CD4-positive, alpha-beta memory T cell (primary cell): ENCODE data around the gene PNCK. TPM values are rescaled to one million over a fixed set of nuclear protein-coding genes. Genes with fewer than 3 reads are reported as not detected.

Experiments
- CTCF ChIA-PET: fragments of 350-600 bp; sonication (Branson Sonifier 250); formaldehyde crosslinking; loops from one replicate; lab custom pipeline; 2021; ENCODE audit warnings: inconsistent platforms; ENCODE audit not compliant: partially characterized antibody; lab: Charles Lee
- POLR2A ChIA-PET: fragments of 350-600 bp; sonication (Branson Sonifier 250); formaldehyde crosslinking; loops from one replicate; lab custom pipeline; 2021; ENCODE audit not compliant: partially characterized antibody; lab: Charles Lee
- DNase-seq, 5 donors: peaks; one replicate each; pipeline versions ENCODE4 v3.0.0 to v3.0.0-alpha.2; 2020 to 2022; ENCODE audit warnings: mixed read lengths in 1 of 5
- H3K27ac ChIP-seq: one replicate; pipeline ENCODE4 v1.7.0; 2013; ENCODE audit warnings: low read depth, low read length
- H3K27me3 ChIP-seq: 2 replicates; pipeline ENCODE4 v1.7.0; 2013; ENCODE audit warnings: mild to moderate bottlenecking, low read length, moderate library complexity; ENCODE audit not compliant: insufficient read depth
- H3K36me3 ChIP-seq: 2 replicates; pipeline ENCODE4 v1.7.0; 2013; ENCODE audit warnings: mild to moderate bottlenecking, low read length, moderate library complexity; ENCODE audit not compliant: insufficient read depth
- H3K4me1 ChIP-seq: 2 replicates; pipeline ENCODE4 v1.7.0; 2013; ENCODE audit warnings: mild to moderate bottlenecking, low read length, moderate library complexity; ENCODE audit not compliant: insufficient read depth
- H3K4me3 ChIP-seq, 2 donors: one replicate each; pipeline ENCODE4 v1.7.0; 2013; ENCODE audit warnings: low read length in 2 of 2, mild to moderate bottlenecking in 1 of 2
- H3K9me3 ChIP-seq, 2 donors: one replicate each; pipeline ENCODE4 v1.7.0; 2013; ENCODE audit warnings: low read length in 2 of 2, control low read depth in 1 of 2; ENCODE audit not compliant: control insufficient read depth in 1 of 2
- H3K27ac Mint-ChIP-seq, 7 donors: one replicate each; pipeline ENCODE4 v1.8.0; 2020 to 2021; ENCODE audit warnings: mixed read lengths in 7 of 7, mild to moderate bottlenecking in 6 of 7, inconsistent platforms in 3 of 7, moderate library complexity in 3 of 7
- H3K27me3 Mint-ChIP-seq, 2 donors: one replicate each; pipeline ENCODE4 v1.8.0; 2020 to 2021; ENCODE audit warnings: mixed read lengths in 2 of 2
- H3K36me3 Mint-ChIP-seq, 2 donors: one replicate each; pipeline ENCODE4 v1.8.0; 2020 to 2021; ENCODE audit warnings: mixed read lengths in 2 of 2, inconsistent platforms in 1 of 2, mild to moderate bottlenecking in 1 of 2
- H3K4me1 Mint-ChIP-seq, 4 donors: one replicate each; pipeline ENCODE4 v1.8.0; 2020 to 2021; ENCODE audit warnings: mixed read lengths in 4 of 4, mild to moderate bottlenecking in 1 of 4
- H3K4me3 Mint-ChIP-seq, 8 donors: one replicate each; pipeline ENCODE4 v1.8.0; 2020 to 2021; ENCODE audit warnings: mixed read lengths in 8 of 8, mild to moderate bottlenecking in 7 of 8, moderate library complexity in 6 of 8, inconsistent platforms in 3 of 8
- H3K9me3 Mint-ChIP-seq, 8 donors: one replicate each; pipeline ENCODE4 v1.8.0; 2020 to 2021; ENCODE audit warnings: mixed read lengths in 8 of 8, mild to moderate bottlenecking in 5 of 8, inconsistent platforms in 3 of 8, moderate library complexity in 1 of 8
- intact Hi-C: fragments of 100-400 bp; cut with micrococcal nuclease; formaldehyde crosslinking; loops from one replicate; pipeline ENCODE4 v1.15.1; 2023
- polyA plus RNA-seq, 2 donors: library from polyadenylated mRNA; unstranded; fragments of 300-500 nt; fragmentation: Illumina TruSeq; gene quantifications; one replicate each; pipeline ENCODE4 v1.2.3, GENCODE V29; 2021
- total RNA-seq, 2 experiments: library from RNA; stranded (reverse); gene quantifications; one replicate each; pipeline ENCODE4 v1.2.3, GENCODE V29; 2021

The PNCK gene
- total and polyA plus RNA-seq, 4 experiments from 2014 or later = not detected

GRCh38 chrX:153653556-153653955 lies 20.1 kb downstream of the PNCK start:
- CTCF ChIA-PET = interaction anchor here (1.2 to 4.9 kb wide), 4 partner anchors 15 to 100 kb away, joined by 3 to 22 read pairs (median 6); no protein-coding TSS in a partner anchor
- H3K27me3 ChIP-seq = no peaks in the 10 kb centered on the region
- intact Hi-C loops = no loop called here
- H3K36me3 Mint-ChIP-seq = no peaks in the 10 kb centered on the region
- H3K27ac ChIP-seq = no peak overlapping the region
- H3K36me3 ChIP-seq = no peaks in the 10 kb centered on the region
- no peaks in the 10 kb centered on the region for H3K9me3 ChIP-seq
- no peaks in the 10 kb centered on the region for H3K4me1 ChIP-seq
- no peaks in the 10 kb centered on the region for H3K27me3 Mint-ChIP-seq
- no peaks in the 10 kb centered on the region for H3K4me1 Mint-ChIP-seq
- H3K4me3 Mint-ChIP-seq = no peak overlapping the region
- POLR2A ChIA-PET = no interaction called here
- H3K27ac Mint-ChIP-seq = no peak overlapping the region
- no peak for DNase-seq
- no peak overlapping the region for H3K4me3 ChIP-seq
- peaks cover 0 to 5% (median 0%) of the 10 kb centered on the region in 8 donors for H3K9me3 Mint-ChIP-seq

GRCh38 chrX:153651540-153652079 lies 22.0 kb downstream of the PNCK start:
- no peak overlapping the region for H3K27ac ChIP-seq
- Mint-ChIP-seq H3K4me1 (no peaks in the 10 kb centered on the region), H3K27me3 (no peaks in the 10 kb centered on the region), H3K36me3 (no peaks in the 10 kb centered on the region), H3K4me3 (no peak overlapping the region), H3K27ac (no peak overlapping the region), H3K9me3 (peaks cover 0 to 5% (median 0%) of the 10 kb centered on the region in 8 donors)
- H3K4me1 ChIP-seq = no peaks in the 10 kb centered on the region
- no peaks in the 10 kb centered on the region for H3K36me3 ChIP-seq
- no peaks in the 10 kb centered on the region for H3K27me3 ChIP-seq
- no peaks in the 10 kb centered on the region for H3K9me3 ChIP-seq
- DNase-seq = no peak
- no peak overlapping the region for H3K4me3 ChIP-seq
- intact Hi-C loops = no loop called here
- ChIA-PET POLR2A (no interaction called here), CTCF (interaction anchor here (1.0 to 4.9 kb wide), 2 partner anchors 10 to 42 kb away, joined by 5 to 22 read pairs; no protein-coding TSS in a partner anchor)

- H3K27ac ChIP-seq = no peak overlapping the region
- peaks cover 0 to 5% (median 0%) of the 10 kb centered on the region in 8 donors for H3K9me3 Mint-ChIP-seq
- CTCF ChIA-PET = interaction anchor here (3.6 to 4.9 kb wide), 2 partner anchors 41 to 97 kb away, joined by 20 to 22 read pairs; no protein-coding TSS in a partner anchor
These were observed 22.7 kb downstream of the PNCK start for GRCh38 chrX:153650959-153651358.

GRCh38 chrX:153649915-153650782 lies 23.5 kb downstream of the PNCK start:
- Histone ChIP-seq H3K27ac (no peak overlapping the region), H3K4me3 (no peak overlapping the region), H3K9me3 (no peaks in the 10 kb centered on the region), H3K4me1 (no peaks in the 10 kb centered on the region), H3K27me3 (peaks cover 3% of the 10 kb centered on the region), H3K36me3 (no peaks in the 10 kb centered on the region)
- Mint-ChIP-seq H3K27ac (no peak overlapping the region), H3K9me3 (peaks cover 0 to 5% (median 0%) of the 10 kb centered on the region in 8 donors), H3K4me1 (no peaks in the 10 kb centered on the region), H3K4me3 (no peak overlapping the region), H3K27me3 (peaks cover 4 to 6% of the 10 kb centered on the region in 2 donors), H3K36me3 (no peaks in the 10 kb centered on the region)
- no peak for DNase-seq
- intact Hi-C loops = loop anchor here (1.0 kb wide), 2 partner anchors 96 to 111 kb away; no protein-coding TSS in a partner anchor
- ChIA-PET POLR2A (interaction anchor here (1.4 kb wide), 1 partner anchor 40 kb away, joined by 5 read pairs; no protein-coding TSS in a partner anchor), CTCF (interaction anchor here (0.9 to 6.2 kb wide), 6 partner anchors 40 to 111 kb away, joined by 3 to 33 read pairs (median 18); no protein-coding TSS in a partner anchor)

More at GRCh38 chrX:153650959-153651358, 22.7 kb downstream of the PNCK start:
- Mint-ChIP-seq H3K4me3 (no peak overlapping the region), H3K27me3 (peaks cover 0 to 4% of the 10 kb centered on the region in 2 donors), H3K4me1 (no peaks in the 10 kb centered on the region), H3K27ac (no peak overlapping the region), H3K36me3 (no peaks in the 10 kb centered on the region)
- Histone ChIP-seq H3K9me3 (no peaks in the 10 kb centered on the region), H3K4me3 (no peak overlapping the region), H3K27me3 (no peaks in the 10 kb centered on the region), H3K36me3 (no peaks in the 10 kb centered on the region), H3K4me1 (no peaks in the 10 kb centered on the region)
- DNase-seq = no peak
- POLR2A ChIA-PET = no interaction called here
- intact Hi-C loops = no loop called here

GRCh38 chrX:153649178-153649914 lies 24.3 kb downstream of the PNCK start:
- POLR2A ChIA-PET = interaction anchor here (1.4 kb wide), 1 partner anchor 40 kb away, joined by 5 read pairs; no protein-coding TSS in a partner anchor
- intact Hi-C loops = loop anchor here (1.0 kb wide), 2 partner anchors 95 to 110 kb away; no protein-coding TSS in a partner anchor
- CTCF ChIA-PET = interaction anchor here (1.5 to 6.2 kb wide), 5 partner anchors 40 to 110 kb away, joined by 3 to 33 read pairs (median 17); no protein-coding TSS in a partner anchor
- Mint-ChIP-seq H3K4me1 (no peaks in the 10 kb centered on the region), H3K27ac (no peak overlapping the region), H3K4me3 (no peak overlapping the region), H3K27me3 (peaks cover 4 to 6% of the 10 kb centered on the region in 2 donors), H3K36me3 (no peaks in the 10 kb centered on the region), H3K9me3 (peaks cover 0 to 5% (median 0%) of the 10 kb centered on the region in 8 donors)
- Histone ChIP-seq H3K27me3 (peaks cover 3% of the 10 kb centered on the region), H3K4me1 (no peaks in the 10 kb centered on the region), H3K4me3 (no peak overlapping the region), H3K36me3 (no peaks in the 10 kb centered on the region), H3K27ac (no peak overlapping the region), H3K9me3 (no peaks in the 10 kb centered on the region)
- peak in 4 of 5 donors; percentile 28 to 43 (median 40) for DNase-seq

- peaks cover 3% of the 10 kb centered on the region for H3K4me1 ChIP-seq
- H3K27ac Mint-ChIP-seq = no peak overlapping the region
- ChIA-PET POLR2A (interaction anchor here (1.2 kb wide), 1 partner anchor 707 kb away, joined by 3 read pairs; no protein-coding TSS in a partner anchor), CTCF (interaction anchor here (1.3 to 6.2 kb wide), 7 partner anchors 18 to 109 kb away, joined by 3 to 33 read pairs (median 4); no protein-coding TSS in a partner anchor)
- H3K4me3 Mint-ChIP-seq = peak overlapping the region in 1 of 8 donors; percentile 45
- no peaks in the 10 kb centered on the region for H3K36me3 ChIP-seq
- peaks cover 4 to 6% of the 10 kb centered on the region in 2 donors for H3K27me3 Mint-ChIP-seq
- H3K4me3 ChIP-seq = no peak overlapping the region
- peaks cover 3% of the 10 kb centered on the region for H3K27me3 ChIP-seq
- H3K36me3 Mint-ChIP-seq = no peaks in the 10 kb centered on the region
- peaks cover 0 to 5% (median 0%) of the 10 kb centered on the region in 8 donors for H3K9me3 Mint-ChIP-seq
- DNase-seq = no peak
- H3K27ac ChIP-seq = no peak overlapping the region
- no peaks in the 10 kb centered on the region for H3K9me3 ChIP-seq
- peaks cover 0 to 1% (median under 1%) of the 10 kb centered on the region in 4 donors for H3K4me1 Mint-ChIP-seq
- intact Hi-C loops = loop anchor here (1.0 kb wide), 2 partner anchors 94 to 109 kb away; no protein-coding TSS in a partner anchor
These were observed 25.0 kb downstream of the PNCK start for GRCh38 chrX:153648358-153649177.
